Mucosa of rectum (tissue), 2 donors: ENCODE results near the gene XKR3.
"Not testable (repeated sequence)": the region's sequence is repeated elsewhere in the genome, so short reads cannot be mapped to it uniquely, and the experiment has no call there.

Experiments
- H3K27ac ChIP-seq, 2 donors: one replicate each; pipeline ENCODE4 v1.7.0; 2013; ENCODE audit warnings: inconsistent platforms in 2 of 2, low read depth in 2 of 2, low read length in 2 of 2
- H3K27me3 ChIP-seq, 2 donors: one replicate each; pipeline ENCODE4 v1.7.0; 2013; ENCODE audit warnings: low read length in 2 of 2; ENCODE audit not compliant: control insufficient read depth in 2 of 2, insufficient read depth in 2 of 2
- H3K36me3 ChIP-seq, 2 donors: one replicate each; pipeline ENCODE4 v1.7.0; 2013; ENCODE audit warnings: low read length in 2 of 2; ENCODE audit not compliant: control insufficient read depth in 2 of 2, insufficient read depth in 2 of 2
- H3K4me1 ChIP-seq, 2 donors: one replicate each; pipeline ENCODE4 v1.7.0; 2013; ENCODE audit warnings: low read length in 2 of 2, mild to moderate bottlenecking in 1 of 2; ENCODE audit not compliant: control insufficient read depth in 2 of 2, insufficient read depth in 2 of 2
- H3K4me3 ChIP-seq, 2 donors: one replicate each; pipeline ENCODE4 v1.7.0; 2013; ENCODE audit warnings: low read length in 2 of 2
- H3K9ac ChIP-seq, 2 donors: one replicate each; pipeline ENCODE4 v1.7.0; 2013; ENCODE audit warnings: low read length in 2 of 2, low read depth in 1 of 2, mild to moderate bottlenecking in 1 of 2
- H3K9me3 ChIP-seq, 2 donors: one replicate each; pipeline ENCODE4 v1.7.0; 2013; ENCODE audit warnings: low read length in 2 of 2; ENCODE audit not compliant: control insufficient read depth in 2 of 2
- donor health status: healthy.
- donor health status: Normal muscosa, but diverticular disease.

Gene XKR3

GRCh38 chr22:16807109-16807508, 18.1 kb downstream of the XKR3 start:
- Histone ChIP-seq H3K4me1 (no peaks in the 10 kb centered on the region), H3K27ac (no peak overlapping the region), H3K27me3 (no peaks in the 10 kb centered on the region), H3K9ac (no peak overlapping the region), H3K4me3 (no peak overlapping the region), H3K9me3 (no peaks in the 10 kb centered on the region), H3K36me3 (no peaks in the 10 kb centered on the region)

GRCh38 chr22:16806401-16806800, 18.8 kb downstream of the XKR3 start:
- Histone ChIP-seq H3K27me3 (no peaks in the 10 kb centered on the region), H3K9me3 (no peaks in the 10 kb centered on the region), H3K4me3 (no peak overlapping the region), H3K36me3 (no peaks in the 10 kb centered on the region), H3K9ac (no peak overlapping the region), H3K27ac (no peak overlapping the region), H3K4me1 (no peaks in the 10 kb centered on the region)

GRCh38 chr22:16804882-16805281, 20.3 kb downstream of the XKR3 start:
- H3K4me3 ChIP-seq = no peak overlapping the region
- H3K4me1 ChIP-seq = no peaks in the 10 kb centered on the region
- no peak overlapping the region for H3K27ac ChIP-seq
- no peaks in the 10 kb centered on the region for H3K9me3 ChIP-seq
- no peak overlapping the region for H3K9ac ChIP-seq
- no peaks in the 10 kb centered on the region for H3K36me3 ChIP-seq
- H3K27me3 ChIP-seq = no peaks in the 10 kb centered on the region

- Histone ChIP-seq H3K4me1 (no peaks in the 10 kb centered on the region), H3K27ac (no peak overlapping the region), H3K9me3 (no peaks in the 10 kb centered on the region), H3K27me3 (no peaks in the 10 kb centered on the region), H3K4me3 (no peak overlapping the region), H3K36me3 (no peaks in the 10 kb centered on the region), H3K9ac (no peak overlapping the region)
Observed at GRCh38 chr22:16803255-16803917, 21.8 kb downstream of the XKR3 start.

GRCh38 chr22:16801571-16801970, 23.6 kb downstream of the XKR3 start:
- no peak overlapping the region for H3K27ac ChIP-seq
- no peak overlapping the region for H3K4me3 ChIP-seq
- H3K4me1 ChIP-seq = no peaks in the 10 kb centered on the region
- H3K9me3 ChIP-seq = no peaks in the 10 kb centered on the region
- no peak overlapping the region for H3K9ac ChIP-seq
- no peaks in the 10 kb centered on the region for H3K27me3 ChIP-seq
- H3K36me3 ChIP-seq = no peaks in the 10 kb centered on the region

- Histone ChIP-seq H3K27ac (no peak overlapping the region), H3K27me3 (no peaks in the 10 kb centered on the region), H3K4me1 (no peaks in the 10 kb centered on the region), H3K9ac (no peak overlapping the region), H3K4me3 (no peak overlapping the region), H3K36me3 (no peaks in the 10 kb centered on the region), H3K9me3 (no peaks in the 10 kb centered on the region)
Observed at GRCh38 chr22:16801088-16801487, 24.1 kb downstream of the XKR3 start.

GRCh38 chr22:16800358-16800757, 24.9 kb downstream of the XKR3 start:
- no peaks in the 10 kb centered on the region for H3K27me3 ChIP-seq
- no peak overlapping the region for H3K4me3 ChIP-seq
- no peak overlapping the region for H3K27ac ChIP-seq
- no peaks in the 10 kb centered on the region for H3K4me1 ChIP-seq
- no peak overlapping the region for H3K9ac ChIP-seq
- H3K9me3 ChIP-seq = no peaks in the 10 kb centered on the region
- no peaks in the 10 kb centered on the region for H3K36me3 ChIP-seq

GRCh38 chr22:16795504-16795903, 29.7 kb downstream of the XKR3 start:
- not testable (repeated sequence) for H3K4me1 ChIP-seq, H3K27me3 ChIP-seq, H3K9me3 ChIP-seq, H3K4me3 ChIP-seq, H3K36me3 ChIP-seq, H3K9ac ChIP-seq, H3K27ac ChIP-seq

GRCh38 chr22:16793831-16794230, 31.4 kb downstream of the XKR3 start:
- H3K9ac ChIP-seq = no peak overlapping the region
- no peaks in the 10 kb centered on the region for H3K4me1 ChIP-seq
- no peak overlapping the region for H3K27ac ChIP-seq
- no peak overlapping the region for H3K4me3 ChIP-seq
- no peaks in the 10 kb centered on the region for H3K27me3 ChIP-seq
- no peaks in the 10 kb centered on the region for H3K9me3 ChIP-seq
- H3K36me3 ChIP-seq = no peaks in the 10 kb centered on the region

GRCh38 chr22:16789860-16790493, 35.2 kb downstream of the XKR3 start:
- H3K27ac ChIP-seq = no peak overlapping the region
- H3K4me3 ChIP-seq = no peak overlapping the region
- no peaks in the 10 kb centered on the region for H3K36me3 ChIP-seq
- H3K9ac ChIP-seq = no peak overlapping the region
- no peaks in the 10 kb centered on the region for H3K4me1 ChIP-seq
- H3K9me3 ChIP-seq = no peaks in the 10 kb centered on the region
- no peaks in the 10 kb centered on the region for H3K27me3 ChIP-seq
